Left lung (tissue), 10 donors: ENCODE results near the gene CTSE. TPM values are rescaled to one million over a fixed set of nuclear protein-coding genes. Genes with fewer than 3 reads are reported as not detected.
"Not testable (repeated sequence)": the region's sequence is repeated elsewhere in the genome, so short reads cannot be mapped to it uniquely, and the experiment has no call there.

Source experiments
- ATAC-seq: fragments of 200-7000 bp; cut with Tn5 transposase; one replicate; pipeline ENCODE4 v1.9.1; 2020; ENCODE audit warnings: moderate library complexity
- DNase-seq, 4 donors: peaks; one replicate each; pipeline ENCODE4 v3.0.0-alpha.2; 2013 to 2020
- H3K27ac ChIP-seq, 2 donors: fragments of 200-600 bp; sonication (generic) in 1 of 2; one replicate each; pipeline versions ENCODE4 v1.5.0 to v1.8.0; 2020 to 2021
- H3K27me3 ChIP-seq, 2 donors: fragments of 200-600 bp; sonication (generic) in 1 of 2; one replicate each; pipeline versions ENCODE4 v1.5.0 to v1.8.0; 2020 to 2021
- H3K36me3 ChIP-seq, 2 donors: fragments of 200-600 bp; sonication (generic) in 1 of 2; one replicate each; pipeline versions ENCODE4 v1.5.0 to v1.8.0; 2020 to 2021
- H3K4me1 ChIP-seq, 2 donors: fragments of 200-600 bp; one replicate each; pipeline ENCODE4 v1.8.0; 2021
- H3K4me3 ChIP-seq, 2 donors: fragments of 200-600 bp; sonication (generic) in 1 of 2; one replicate each; pipeline versions ENCODE4 v1.5.0 to v1.8.0; 2020 to 2021; ENCODE audit warnings: mild to moderate bottlenecking in 1 of 2
- H3K9me3 ChIP-seq, 2 donors: fragments of 200-600 bp; sonication (generic) in 1 of 2; one replicate each; pipeline versions ENCODE4 v1.5.0 to v1.8.0; 2020 to 2021
- CTCF ChIP-seq, 2 donors: fragments of 200-600 bp; sonication (generic) in 1 of 2; IDR thresholded peaks; one replicate each; pipeline versions ENCODE4 v1.5.0 to v1.8.0; 2021; ENCODE audit warnings: antibody characterized with exemption in 2 of 2
- intact Hi-C, 2 donors: fragments of 100-400 bp; cut with DNase I; formaldehyde crosslinking; loops; one replicate each; pipeline versions ENCODE4 v1.11.2 to v1.14.2; 2022
- polyA plus RNA-seq, 6 donors: library from polyadenylated mRNA; unstranded; fragments of 120-200 nt; gene quantifications; one replicate each; pipeline ENCODE4 v1.2.1, GENCODE V29; 2013; ENCODE audit not compliant: insufficient read length in 6 of 6
- total RNA-seq, 2 donors: library from RNA; stranded (reverse); fragmentation: NEBNext Ultra II Directional; extraction: Animal tissue kit (Norgen Biotek cat#: 25700); gene quantifications; one replicate each; pipeline ENCODE4 v1.2.1, GENCODE V29; 2021
- donor health status: DM: no; HTN: yes; CAD: no.
- donor health status: DM: no; HTN: no; CAD: no.

CTSE gene
- total and polyA plus RNA-seq, 8 donors: 0.35 to 624 (median 0.62) TPM

- Histone ChIP-seq H3K9me3 (no peaks in the 10 kb centered on the region), H3K4me3 (no peak overlapping the region), H3K27me3 (no peaks in the 10 kb centered on the region), H3K36me3 (no peaks in the 10 kb centered on the region), H3K4me1 (no peaks in the 10 kb centered on the region), H3K27ac (no peak overlapping the region)
- TF ChIP-seq CTCF (IDR thresholded peaks at IDR 0.05): no peak
- intact Hi-C loops: no loop called here
- DNase-seq: no peak
- ATAC-seq: no peak
Observed at GRCh38 chr1:206059355-206059915, 35.7 kb upstream of the CTSE start.

DNA sequence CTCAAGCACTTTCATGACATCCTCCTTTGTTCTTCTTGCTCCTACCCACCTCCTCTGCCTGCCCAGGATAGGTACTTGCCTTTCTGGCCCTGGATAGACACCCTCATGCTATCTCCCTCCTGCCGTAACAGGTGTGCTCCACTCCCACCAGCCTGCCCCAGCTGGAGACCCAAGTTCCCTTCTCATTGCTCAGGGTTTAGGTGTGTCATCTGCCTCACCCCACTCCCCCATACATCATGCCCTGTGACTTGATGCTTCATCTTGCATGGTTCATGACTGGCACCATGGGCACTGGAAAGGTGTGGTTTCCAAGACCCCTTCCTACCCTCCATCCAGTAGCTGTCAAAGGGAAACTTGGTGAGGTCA, 35.2 kb upstream of the CTSE start:
- intact Hi-C loops: no loop called here
- H3K27me3 ChIP-seq: no peaks in the 10 kb centered on the region
- no peak for ATAC-seq
- H3K4me3 ChIP-seq: no peak overlapping the region
- no peak for DNase-seq
- no peak overlapping the region for H3K27ac ChIP-seq
- H3K4me1 ChIP-seq: no peaks in the 10 kb centered on the region
- H3K9me3 ChIP-seq: no peaks in the 10 kb centered on the region
- TF ChIP-seq CTCF (IDR thresholded peaks at IDR 0.05): no peak
- H3K36me3 ChIP-seq: no peaks in the 10 kb centered on the region

DNA sequence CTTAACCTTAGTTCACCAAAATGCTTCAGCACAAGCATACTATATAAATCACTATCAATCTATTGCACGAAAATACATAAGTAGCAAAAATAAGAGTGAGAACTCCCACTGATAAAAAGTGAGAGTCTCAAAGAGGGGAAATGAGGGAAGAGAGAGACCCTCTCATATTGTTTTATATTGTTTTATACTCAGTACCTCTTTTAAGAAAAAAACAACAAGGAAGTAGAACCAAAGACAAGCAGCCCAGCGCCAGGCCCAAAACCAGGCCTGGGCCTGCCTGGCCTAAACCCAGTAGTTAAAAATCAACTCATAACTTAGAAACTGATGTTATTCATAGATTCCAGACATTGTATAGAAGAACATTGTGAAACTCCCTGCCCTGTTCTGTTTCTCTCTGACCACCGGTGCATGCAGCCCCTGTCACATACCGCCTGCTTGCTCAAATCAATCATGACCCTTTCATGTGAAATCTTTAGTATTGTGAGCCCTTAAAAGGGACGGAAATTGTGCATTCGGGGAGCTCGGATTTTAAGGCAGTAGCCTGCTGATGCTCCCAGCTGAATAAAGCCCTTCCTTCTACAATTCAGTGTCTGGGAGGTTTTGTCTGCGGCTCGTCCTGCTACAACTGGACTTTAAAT, 34.7 kb upstream of the CTSE start:
- H3K4me3 ChIP-seq, intact Hi-C loops, DNase-seq, H3K27me3 ChIP-seq, H3K4me1 ChIP-seq, H3K9me3 ChIP-seq, H3K27ac ChIP-seq, ATAC-seq, H3K36me3 ChIP-seq: not testable (repeated sequence)

DNA sequence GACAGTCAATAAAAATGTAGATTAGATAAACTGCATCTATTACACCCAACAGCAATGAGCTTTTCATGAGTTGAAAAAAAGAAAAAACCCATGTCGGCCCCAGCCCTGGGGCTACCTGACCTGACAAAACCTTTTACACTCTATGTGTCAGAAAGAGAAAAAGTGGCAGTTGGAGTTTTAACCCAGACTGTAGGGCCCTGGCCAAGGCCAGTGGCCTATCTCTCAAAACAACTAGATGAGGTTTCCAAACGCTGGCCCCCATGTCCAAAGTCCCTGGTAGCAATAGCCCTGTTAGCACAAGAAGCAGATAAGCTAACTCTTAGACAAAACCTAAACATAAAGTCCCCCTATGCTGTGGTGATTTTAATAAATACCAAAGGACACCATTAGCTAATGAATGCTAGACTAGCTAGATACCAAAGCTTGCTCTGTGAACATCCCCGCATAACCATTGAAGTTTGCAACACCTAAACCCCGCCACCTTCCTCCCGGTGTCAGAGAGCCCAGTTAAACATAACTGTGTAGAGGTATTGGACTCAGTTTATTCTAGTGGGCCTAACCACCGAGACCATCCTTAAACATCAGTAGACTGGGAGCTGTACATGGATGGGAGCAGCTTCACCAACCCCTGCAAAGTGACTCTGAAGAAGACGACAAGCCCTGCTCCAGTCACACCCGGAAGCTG, 32.1 kb upstream of the CTSE start:
- H3K4me1 ChIP-seq, H3K27me3 ChIP-seq, intact Hi-C loops, H3K36me3 ChIP-seq, H3K4me3 ChIP-seq, ATAC-seq, DNase-seq, H3K27ac ChIP-seq, H3K9me3 ChIP-seq: not testable (repeated sequence)

DNA sequence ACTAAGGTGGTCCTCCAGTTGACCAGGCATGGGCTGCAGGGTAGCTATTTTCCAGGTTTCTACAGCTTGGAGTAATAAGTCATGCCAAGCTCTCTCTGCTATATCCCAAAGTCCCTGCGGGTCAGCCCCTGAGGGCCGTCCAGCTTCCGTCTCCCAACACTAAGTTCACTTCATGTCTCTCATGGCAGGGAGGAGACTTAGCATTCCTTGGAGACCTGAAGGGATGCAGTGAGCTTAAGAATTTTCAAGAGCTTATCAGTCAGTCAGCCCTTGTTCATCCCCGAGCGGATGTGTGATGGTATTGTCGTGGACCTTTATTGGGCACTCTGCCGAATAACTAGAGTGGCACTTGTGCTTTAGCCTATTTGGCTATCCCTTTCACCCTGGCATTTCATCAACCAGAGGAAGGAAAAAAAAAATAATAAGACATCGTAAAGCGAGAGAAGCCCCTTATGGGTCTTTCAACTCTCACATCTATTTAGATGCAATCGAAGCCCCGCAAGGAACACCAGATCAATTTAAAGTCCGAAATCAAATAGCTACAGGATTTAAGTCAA, 31.5 kb upstream of the CTSE start:
- ATAC-seq, H3K9me3 ChIP-seq, H3K4me3 ChIP-seq, intact Hi-C loops, H3K4me1 ChIP-seq, H3K36me3 ChIP-seq, H3K27me3 ChIP-seq, H3K27ac ChIP-seq: not testable (repeated sequence)
- DNase-seq: peak in 1 of 4 donors; percentile 53

DNA sequence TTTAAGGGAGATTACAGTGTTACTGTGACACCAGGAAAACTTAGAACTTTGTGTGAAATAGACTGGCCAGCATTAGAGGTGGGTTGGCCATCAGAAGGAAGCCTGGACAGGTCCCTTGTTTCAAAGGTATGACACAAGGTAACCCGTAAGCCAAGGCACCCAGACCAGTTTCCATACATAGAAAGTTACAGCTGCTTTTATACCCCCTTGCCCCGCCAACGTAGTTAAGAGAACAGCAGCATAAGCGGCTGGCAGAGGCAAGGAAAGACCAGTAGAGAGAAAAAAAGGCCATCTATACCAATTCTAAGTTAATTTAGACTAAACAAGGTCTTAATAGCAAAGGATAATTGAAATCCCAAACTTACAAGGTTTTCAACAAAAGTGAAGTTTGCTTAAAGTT, 29.9 kb upstream of the CTSE start:
- DNase-seq, intact Hi-C loops, H3K9me3 ChIP-seq, H3K4me3 ChIP-seq, H3K27me3 ChIP-seq, H3K36me3 ChIP-seq, H3K27ac ChIP-seq, ATAC-seq: not testable (repeated sequence)
- H3K4me1 ChIP-seq: peaks cover 0 to 19% of the 10 kb centered on the region in 2 donors

GRCh38 chr1:206052919-206053610, 29.4 kb upstream of the CTSE start, which contains the start of gene RHEX:
Gene RHEX, plus strand, starts transcription at chr1:206053173. Its CDS starts 44,656 bp downstream, at chr1:206097829.
- DNase-seq: peak in 1 of 4 donors; percentile 76
- H3K4me1 ChIP-seq: peaks cover 0 to 19% of the 10 kb centered on the region in 2 donors
- H3K4me3 ChIP-seq, H3K27me3 ChIP-seq, intact Hi-C loops, H3K9me3 ChIP-seq, H3K36me3 ChIP-seq, ATAC-seq, H3K27ac ChIP-seq: not testable (repeated sequence)

GRCh38 chr1:206052231-206052865, 28.7 kb upstream of the CTSE start:
- intact Hi-C loops, H3K27me3 ChIP-seq, DNase-seq, H3K4me3 ChIP-seq, H3K36me3 ChIP-seq, ATAC-seq, H3K27ac ChIP-seq, H3K9me3 ChIP-seq: not testable (repeated sequence)
- H3K4me1 ChIP-seq: peaks cover 0 to 19% of the 10 kb centered on the region in 2 donors
